Large intestine (tissue), 3 donors: ENCODE results near the gene MTMR3. TPM values are rescaled to one million over a fixed set of nuclear protein-coding genes. Genes with fewer than 3 reads are reported as not detected.

Experiments
- DNase-seq, 2 donors: peaks; one replicate each; pipeline versions ENCODE4 v3.0.0 to v3.0.0-alpha.2; 2013
- H3K27ac ChIP-seq: one replicate; pipeline ENCODE4 v1.5.1; 2013; ENCODE audit warnings: low read length
- H3K27me3 ChIP-seq: 2 replicates; pipeline ENCODE4 v1.6.1; 2013; ENCODE audit warnings: low read length; ENCODE audit not compliant: control insufficient read depth, insufficient read depth
- H3K36me3 ChIP-seq: 2 replicates; pipeline ENCODE4 v1.6.1; 2013; ENCODE audit warnings: low read length; ENCODE audit not compliant: control insufficient read depth, insufficient read depth
- H3K4me1 ChIP-seq: one replicate; pipeline ENCODE4 v1.6.1; 2013; ENCODE audit warnings: low read length; ENCODE audit not compliant: control insufficient read depth, insufficient read depth
- H3K4me3 ChIP-seq: one replicate; pipeline ENCODE4 v1.5.1; 2013; ENCODE audit warnings: low read length
- H3K9me3 ChIP-seq: one replicate; pipeline ENCODE4 v1.6.1; 2013; ENCODE audit warnings: mild to moderate bottlenecking, low read depth, low read length, moderate library complexity; ENCODE audit not compliant: control insufficient read depth
- WGBS: methylation state at CpG from one replicate; pipeline ENCODE4 v1.1.5; 2013; ENCODE audit warnings: low lambda C conversion rate; ENCODE audit not compliant: insufficient coverage; 5-methylcytosine and 5-hydroxymethylcytosine counted together
- polyA plus RNA-seq: library from polyadenylated mRNA; unstranded; fragments of 120-200 nt; gene quantifications from one replicate; pipeline ENCODE4 v1.2.1, GENCODE V29; 2013

Gene MTMR3
- polyA plus RNA-seq, 1 donor, result 32.2 TPM

DNA sequence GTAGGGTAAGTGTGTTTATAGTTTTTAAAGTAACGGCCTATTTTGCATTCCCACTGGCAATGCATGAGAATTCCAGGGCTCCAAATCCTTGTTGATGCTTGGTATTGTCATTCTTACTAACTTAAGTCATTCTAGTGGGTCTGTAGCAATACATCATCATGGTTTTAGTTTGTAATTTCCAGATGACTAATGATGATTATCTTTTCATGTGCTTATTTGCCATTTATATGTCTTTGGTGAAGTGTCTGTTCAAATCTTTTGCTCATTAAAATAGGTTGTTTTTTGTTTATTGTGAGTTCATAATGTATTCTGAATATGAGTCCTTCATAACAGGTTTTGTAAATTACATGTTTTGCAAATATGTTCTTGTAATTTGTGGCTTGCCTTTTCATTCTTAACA, 31.2 kb downstream of the MTMR3 start:
- no peaks in the 10 kb centered on the region for H3K36me3 ChIP-seq
- H3K9me3 ChIP-seq, result no peaks in the 10 kb centered on the region
- H3K27ac ChIP-seq, result no peak overlapping the region
- H3K4me3 ChIP-seq, result no peak overlapping the region
- WGBS, result no CpG with 5 or more reads among the region's 1 CpG
- DNase-seq, result no peak
- H3K4me1 ChIP-seq, result no peaks in the 10 kb centered on the region
- no peaks in the 10 kb centered on the region for H3K27me3 ChIP-seq

DNA sequence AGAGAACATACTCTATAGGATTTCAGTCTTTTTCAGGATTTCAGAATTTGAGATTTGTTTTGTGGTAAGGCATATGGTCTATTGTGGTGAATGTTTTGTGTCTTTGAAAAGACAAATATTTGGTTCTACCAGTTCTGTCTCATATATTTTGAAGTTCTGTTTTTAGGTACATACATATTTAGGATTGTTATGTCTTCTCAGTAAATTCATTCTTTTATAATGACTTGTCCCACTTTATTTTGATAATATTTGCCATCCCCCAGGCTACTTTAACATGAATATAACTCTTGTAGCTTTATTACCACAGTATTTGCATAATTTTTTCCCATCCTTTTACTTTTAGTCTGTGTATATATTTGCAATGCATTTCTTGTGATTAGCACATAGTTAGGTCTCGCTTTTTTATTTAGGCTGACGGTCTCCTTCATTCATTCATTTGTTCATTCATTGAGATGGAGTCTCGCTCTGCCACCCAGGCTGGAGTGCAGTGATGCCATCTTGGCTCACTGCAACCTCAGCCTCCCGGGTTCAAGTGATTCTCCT, 32.1 kb downstream of the MTMR3 start:
- no peaks in the 10 kb centered on the region for H3K9me3 ChIP-seq
- H3K27me3 ChIP-seq, result no peaks in the 10 kb centered on the region
- no peaks in the 10 kb centered on the region for H3K36me3 ChIP-seq
- H3K4me3 ChIP-seq, result no peak overlapping the region
- H3K27ac ChIP-seq, result no peak overlapping the region
- no peak for DNase-seq
- 94% methylated on average over 2 of the region's 4 CpGs for WGBS
- no peaks in the 10 kb centered on the region for H3K4me1 ChIP-seq

DNA sequence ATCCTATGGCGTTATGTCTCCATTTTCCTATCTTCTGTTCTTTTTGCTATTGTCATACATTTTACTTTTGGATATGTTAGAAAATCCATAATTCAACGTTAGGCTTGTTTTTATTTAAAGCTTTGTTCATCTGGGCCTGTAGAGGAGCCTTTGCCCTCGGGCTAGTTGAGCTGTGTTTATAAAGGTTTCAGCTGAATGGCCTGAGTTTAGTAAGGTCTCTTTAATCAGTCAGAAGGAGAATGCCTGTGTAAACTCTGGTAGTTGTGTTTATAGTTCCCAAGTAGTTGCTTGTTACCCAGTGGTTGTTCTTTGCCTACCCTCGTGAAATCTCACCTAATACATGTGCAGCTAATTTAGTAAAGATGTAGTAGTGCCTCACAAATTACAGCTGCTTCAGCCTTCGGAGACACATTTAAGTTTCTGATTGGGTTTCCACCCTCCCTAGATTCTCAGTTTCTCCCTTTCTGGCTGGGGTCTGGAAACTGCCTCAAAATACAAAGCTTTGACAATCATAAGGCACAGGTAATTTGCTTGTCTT, 33.1 kb downstream of the MTMR3 start:
- Histone ChIP-seq H3K27me3 (no peaks in the 10 kb centered on the region), H3K27ac (no peak overlapping the region), H3K4me1 (no peaks in the 10 kb centered on the region), H3K4me3 (no peak overlapping the region), H3K36me3 (no peaks in the 10 kb centered on the region), H3K9me3 (no peaks in the 10 kb centered on the region)
- no peak for DNase-seq
- WGBS, result 69% methylated on average over 2 of the region's 5 CpGs

DNA sequence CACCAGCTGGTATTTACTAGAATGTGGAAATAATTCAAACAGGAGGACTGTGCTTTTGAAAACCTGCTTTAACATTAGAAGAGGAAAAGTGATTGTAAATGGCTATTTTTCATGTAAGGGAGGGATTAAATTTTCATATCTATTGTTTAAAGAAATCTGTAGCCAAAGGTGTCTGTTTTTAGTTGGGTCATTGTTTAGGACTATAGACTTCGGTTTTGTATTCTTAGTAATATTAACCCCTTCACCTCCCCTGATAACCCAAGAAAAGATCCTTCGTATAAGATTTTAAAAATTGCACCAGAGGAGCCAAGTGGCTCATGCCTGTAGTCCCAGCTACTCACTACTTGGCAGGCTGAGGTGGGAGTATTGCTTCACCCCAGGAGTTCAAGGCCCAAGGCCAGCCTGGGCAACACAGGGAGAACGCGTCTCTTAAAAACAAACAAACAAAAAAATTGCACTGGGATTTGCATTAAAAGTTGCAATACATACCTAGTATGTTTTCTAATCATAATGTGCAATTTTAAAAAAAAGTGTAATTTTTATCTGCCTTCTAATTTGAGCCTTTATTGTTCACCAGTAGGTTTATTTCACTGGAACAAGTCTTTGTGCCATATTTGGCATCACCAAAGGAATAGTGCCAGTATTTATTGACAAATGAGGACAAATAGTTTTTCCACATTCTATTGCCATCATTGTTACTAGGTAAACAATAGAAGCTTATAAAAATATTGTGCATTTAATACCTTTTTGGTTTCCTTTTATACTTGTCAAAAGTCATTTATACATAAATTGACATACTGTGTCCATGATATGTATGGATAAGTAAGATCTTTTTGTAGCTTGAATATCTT, 34.3 kb downstream of the MTMR3 start:
- no peak for DNase-seq
- Histone ChIP-seq H3K4me1 (no peaks in the 10 kb centered on the region), H3K27ac (no peak overlapping the region), H3K9me3 (no peaks in the 10 kb centered on the region), H3K27me3 (no peaks in the 10 kb centered on the region), H3K4me3 (no peak overlapping the region), H3K36me3 (no peaks in the 10 kb centered on the region)
- no CpG with 5 or more reads among the region's 4 CpGs for WGBS

DNA sequence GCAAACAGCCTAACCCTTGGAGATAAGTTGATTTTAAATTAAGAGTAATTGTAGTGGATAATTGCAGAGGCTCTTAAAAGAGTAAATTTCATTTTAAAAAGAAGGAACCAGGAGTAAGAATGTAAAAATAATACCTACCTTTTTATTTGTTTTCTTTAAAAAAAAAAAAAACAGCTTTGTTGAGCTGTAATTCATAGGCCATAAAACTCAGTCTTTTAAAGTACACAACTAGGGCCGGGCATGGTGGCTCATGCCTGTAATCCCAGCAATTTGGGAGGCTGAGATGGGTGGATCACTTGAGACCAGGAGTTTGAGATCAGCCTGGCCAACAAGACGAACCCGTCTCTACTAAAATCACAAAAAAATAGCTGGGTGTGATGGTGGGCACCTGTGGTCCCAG, 42.4 kb downstream of the MTMR3 start:
- Histone ChIP-seq H3K36me3 (no peaks in the 10 kb centered on the region), H3K27ac (no peak overlapping the region)
- WGBS, result no CpG with 5 or more reads among the region's 3 CpGs

DNA sequence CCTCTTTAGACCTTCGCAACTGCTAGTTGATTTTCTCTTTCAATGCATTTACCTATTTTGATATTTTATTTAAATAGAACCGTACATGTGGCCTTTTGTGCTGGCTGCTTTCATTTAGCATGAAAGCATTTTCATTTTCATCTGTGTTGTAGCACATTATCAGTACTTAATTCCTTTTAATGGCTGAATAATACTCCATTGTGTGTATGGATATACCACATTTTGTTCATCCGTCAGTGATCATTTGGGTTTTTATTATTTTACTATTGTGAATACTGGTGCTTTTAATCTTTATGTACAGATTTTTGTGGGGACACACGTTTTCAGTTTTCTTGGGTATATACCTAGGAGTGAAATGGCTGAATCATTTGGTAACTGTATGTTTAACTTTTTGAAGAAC, 43.1 kb downstream of the MTMR3 start:
- no peaks in the 10 kb centered on the region for H3K27me3 ChIP-seq
- no peaks in the 10 kb centered on the region for H3K4me1 ChIP-seq
- DNase-seq, result no peak
- no peak overlapping the region for H3K27ac ChIP-seq
- H3K4me3 ChIP-seq, result no peak overlapping the region
- 100% methylated on average over 2 of the region's 4 CpGs for WGBS
- H3K9me3 ChIP-seq, result no peaks in the 10 kb centered on the region
- H3K36me3 ChIP-seq, result no peaks in the 10 kb centered on the region

More for the DNA sequence above, 42.4 kb downstream of the MTMR3 start:
- no peaks in the 10 kb centered on the region for H3K4me1 ChIP-seq
- no peaks in the 10 kb centered on the region for H3K9me3 ChIP-seq
- DNase-seq, result no peak
- H3K27me3 ChIP-seq, result no peaks in the 10 kb centered on the region
- H3K4me3 ChIP-seq, result no peak overlapping the region

DNA sequence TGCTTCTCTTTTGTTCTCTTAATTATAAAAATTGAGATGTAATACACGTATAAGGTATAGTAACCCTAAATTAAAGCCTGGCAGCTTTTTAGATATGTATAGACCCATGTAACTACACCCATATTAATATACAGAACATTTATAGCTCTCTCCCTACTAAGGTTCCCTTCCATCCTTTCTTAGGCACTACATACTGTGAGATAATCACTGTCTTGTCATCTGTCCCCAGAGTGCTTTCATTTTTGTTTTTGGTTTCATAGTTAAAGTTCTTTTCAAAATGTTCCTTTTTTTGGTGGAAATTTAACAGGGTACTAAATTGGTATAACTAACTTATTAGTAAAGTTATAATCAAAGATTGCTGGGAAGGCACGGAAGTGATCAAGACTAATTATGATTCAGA, 49.2 kb downstream of the MTMR3 start:
- no peaks in the 10 kb centered on the region for H3K4me1 ChIP-seq
- DNase-seq, result no peak

DNA sequence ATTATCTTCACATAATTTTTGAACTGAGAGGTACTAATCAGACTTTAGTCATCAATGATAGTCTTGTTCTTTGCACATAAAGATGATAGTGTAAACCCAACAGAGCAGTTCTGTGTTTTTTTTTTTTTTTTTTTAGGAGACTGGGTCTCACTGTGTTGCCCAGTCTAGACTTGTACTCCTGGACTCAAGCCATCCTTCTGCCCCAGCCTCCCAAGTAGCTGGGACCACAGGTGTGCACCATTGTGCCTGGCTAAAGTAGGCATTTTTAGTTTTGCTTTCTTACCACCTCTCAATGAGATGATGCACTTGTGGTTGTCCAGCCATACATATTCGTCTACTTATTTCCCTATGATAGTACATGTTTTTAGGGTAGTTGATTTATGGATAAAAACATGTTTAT, 50.6 kb downstream of the MTMR3 start:
- H3K27ac ChIP-seq, result no peak overlapping the region
- H3K27me3 ChIP-seq, result no peaks in the 10 kb centered on the region
- WGBS, result no CpG with 5 or more reads among the region's 1 CpG
- H3K9me3 ChIP-seq, result no peaks in the 10 kb centered on the region
- H3K4me1 ChIP-seq, result no peaks in the 10 kb centered on the region
- no peak for DNase-seq
- H3K36me3 ChIP-seq, result no peaks in the 10 kb centered on the region
- H3K4me3 ChIP-seq, result no peak overlapping the region

More for the DNA sequence above, 49.2 kb downstream of the MTMR3 start:
- no peaks in the 10 kb centered on the region for H3K36me3 ChIP-seq
- no peaks in the 10 kb centered on the region for H3K9me3 ChIP-seq
- H3K27me3 ChIP-seq, result no peaks in the 10 kb centered on the region
- H3K4me3 ChIP-seq, result no peak overlapping the region
- 100% methylated on average over 1 of the region's 2 CpGs for WGBS
- no peak overlapping the region for H3K27ac ChIP-seq

DNA sequence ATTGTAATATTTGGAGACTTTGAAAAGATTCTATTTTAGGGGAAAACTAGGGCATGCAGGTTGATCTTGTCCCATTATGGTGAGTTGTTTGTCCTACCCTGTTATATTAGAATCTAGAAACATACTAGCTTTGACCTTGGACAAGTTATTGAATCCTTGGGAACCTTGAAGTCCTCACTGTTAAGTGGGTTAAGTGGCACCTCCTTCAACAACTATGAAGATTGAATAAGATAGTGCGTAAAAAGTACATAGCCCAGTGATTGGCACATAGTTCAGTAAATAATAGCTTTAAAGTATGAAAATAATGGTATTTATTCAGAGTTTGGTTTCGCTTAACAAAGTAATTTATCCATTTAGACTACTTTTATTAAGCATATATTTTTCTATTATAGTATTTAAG, 51.6 kb downstream of the MTMR3 start:
- no peak overlapping the region for H3K27ac ChIP-seq
- H3K4me3 ChIP-seq, result no peak overlapping the region
- no peaks in the 10 kb centered on the region for H3K4me1 ChIP-seq
- DNase-seq, result no peak
- 100% methylated on average over 1 of the region's 2 CpGs for WGBS
- no peaks in the 10 kb centered on the region for H3K36me3 ChIP-seq
- no peaks in the 10 kb centered on the region for H3K9me3 ChIP-seq
- no peaks in the 10 kb centered on the region for H3K27me3 ChIP-seq

DNA sequence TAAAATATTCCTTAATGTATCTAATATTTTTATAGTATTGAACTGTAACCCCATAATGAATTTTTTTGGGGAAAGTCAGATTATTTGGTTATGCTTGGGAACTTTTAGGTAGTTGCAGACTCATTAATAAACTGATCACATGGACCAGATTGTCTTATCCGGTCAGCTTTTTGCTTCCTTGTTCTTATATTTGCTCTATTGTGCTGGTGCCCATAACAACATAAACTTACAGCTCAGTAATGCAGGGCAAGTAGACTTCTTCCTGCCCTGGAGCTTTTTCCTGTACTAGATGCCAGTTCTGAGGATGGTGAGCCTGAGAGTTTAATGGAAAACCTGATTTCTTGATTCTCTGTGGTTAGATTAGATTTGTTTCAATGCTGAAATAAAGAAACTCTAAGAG, 53.2 kb downstream of the MTMR3 start:
- no CpG with 5 or more reads among the region's 1 CpG for WGBS
- H3K36me3 ChIP-seq, result no peaks in the 10 kb centered on the region
- H3K27ac ChIP-seq, result no peak overlapping the region
- no peak for DNase-seq
- peaks cover 3% of the 10 kb centered on the region for H3K9me3 ChIP-seq
- no peak overlapping the region for H3K4me3 ChIP-seq
- no peaks in the 10 kb centered on the region for H3K27me3 ChIP-seq
- H3K4me1 ChIP-seq, result no peaks in the 10 kb centered on the region
